Left cardiac atrium (tissue), 4 donors: Measurements from ENCODE around the gene MEA1. TPM values are rescaled to one million over a fixed set of nuclear protein-coding genes. Genes with fewer than 3 reads are reported as not detected.
A peak's percentile ranks its signal among the peaks of the same experiment; 100 is the strongest.

Experiments used
- ATAC-seq, 2 donors: fragments of 200-7000 bp; cut with Tn5 transposase; one replicate each; pipeline ENCODE4 v1.9.1; 2020; ENCODE audit warnings: mild to moderate bottlenecking in 2 of 2, moderate library complexity in 2 of 2
- DNase-seq: peaks from one replicate; pipeline ENCODE4 v3.0.0-alpha.2; 2020
- intact Hi-C, 2 donors: fragments of 100-400 bp; cut with DNase I; formaldehyde crosslinking; loops; one replicate each; pipeline versions ENCODE4 v1.14.1 to v1.15.1; 2022 to 2023
- total RNA-seq, 2 donors: library from RNA; stranded (reverse); fragmentation: NEBNext Ultra II Directional; extraction: Animal tissue kit (Norgen Biotek cat#: 25700); gene quantifications; one replicate each; pipeline ENCODE4 v1.2.1, GENCODE V29; 2021
- donor health status: DM: no; HTN: yes; CAD: no.
- donor health status: DM: no; HTN: yes; CAD: no; lungs with severe emphysema.
- donor health status: DM: yes; HTN: yes; CAD: no.
- donor health status: Dilated cardiomyopathy.

The MEA1 gene
- total RNA-seq, 2 donors from 2014 or later, result 31.9 to 37.6 TPM

- DNase-seq (peak; percentile 98), ATAC-seq (peak; percentile 96 to 97)
- intact Hi-C loops, result loop anchor here in 1 of 2 donors (5.0 kb wide), 1 partner anchor 52 kb away; no protein-coding TSS in a partner anchor
Observed at GRCh38 chr6:42984001-42984923, 29.5 kb downstream of the MEA1 start, which contains the start of gene PPP2R5D. TSS of gene PPP2R5D (plus strand) at chr6:42984570. CDS start at chr6:42984678, 108 bp downstream.

- ATAC-seq (no peak), DNase-seq (no peak)
- intact Hi-C loops, result loop anchor here in 1 of 2 donors (5.0 kb wide), 1 partner anchor 50 kb away; no protein-coding TSS in a partner anchor
Observed at GRCh38 chr6:42981836-42982235, 31.9 kb downstream of the MEA1 start.

- DNase-seq (no peak), ATAC-seq (peak; percentile 1 to 3)
- intact Hi-C loops, result loop anchor here in 1 of 2 donors (5.0 kb wide), 1 partner anchor 47 kb away; no protein-coding TSS in a partner anchor
Observed at GRCh38 chr6:42979523-42980177, 34.1 kb downstream of the MEA1 start.

GRCh38 chr6:42978839-42979522 lies 34.8 kb downstream of the MEA1 start, which contains the start of gene PEX6:
TSS of gene PEX6 (minus strand) at chr6:42979181. CDS start at chr6:42979150, 31 bp downstream.
- ATAC-seq, result peak; percentile 96 to 97
- peak; percentile 96 for DNase-seq
- intact Hi-C loops, result no loop called here

GRCh38 chr6:42978487-42978838 lies 35.3 kb downstream of the MEA1 start:
- DNase-seq (peak; percentile 38), ATAC-seq (peak; percentile 47 to 56)
- intact Hi-C loops, result no loop called here

GRCh38 chr6:42974919-42975505 lies 38.7 kb downstream of the MEA1 start:
- DNase-seq (no peak), ATAC-seq (no peak)
- intact Hi-C loops, result no loop called here

- intact Hi-C loops, result no loop called here
- ATAC-seq (no peak), DNase-seq (no peak)
Observed at GRCh38 chr6:42973926-42974325, 39.8 kb downstream of the MEA1 start.

GRCh38 chr6:42971746-42972327 lies 41.9 kb downstream of the MEA1 start:
- ATAC-seq (no peak), DNase-seq (no peak)
- intact Hi-C loops, result no loop called here

- intact Hi-C loops, result no loop called here
- ATAC-seq (peak in 1 of 2 donors; percentile 35), DNase-seq (no peak)
Observed at GRCh38 chr6:42970871-42971612, 42.7 kb downstream of the MEA1 start.

GRCh38 chr6:42969934-42970333 lies 43.8 kb downstream of the MEA1 start:
- intact Hi-C loops, result no loop called here
- no peak for DNase-seq
- no peak for ATAC-seq

- ATAC-seq (no peak), DNase-seq (no peak)
- intact Hi-C loops, result no loop called here
Observed at GRCh38 chr6:42969431-42969830, 44.3 kb downstream of the MEA1 start.

GRCh38 chr6:42968783-42969182 lies 45.0 kb downstream of the MEA1 start:
- ATAC-seq (no peak), DNase-seq (no peak)
- intact Hi-C loops, result no loop called here

GRCh38 chr6:42968126-42968701 lies 45.5 kb downstream of the MEA1 start:
- intact Hi-C loops, result no loop called here
- DNase-seq (no peak), ATAC-seq (no peak)

- no peak for DNase-seq
- ATAC-seq, result no peak
- intact Hi-C loops, result no loop called here
Observed at GRCh38 chr6:42967228-42967627, 46.5 kb downstream of the MEA1 start.

- intact Hi-C loops, result no loop called here
- DNase-seq (no peak), ATAC-seq (no peak)
Observed at GRCh38 chr6:42966571-42966970, 47.2 kb downstream of the MEA1 start.

GRCh38 chr6:42963855-42964605 lies 49.7 kb downstream of the MEA1 start:
- DNase-seq (no peak), ATAC-seq (no peak)
- intact Hi-C loops, result no loop called here
